Measurements from ENCODE around the gene SLC12A3.

Gene SLC12A3

DNA sequence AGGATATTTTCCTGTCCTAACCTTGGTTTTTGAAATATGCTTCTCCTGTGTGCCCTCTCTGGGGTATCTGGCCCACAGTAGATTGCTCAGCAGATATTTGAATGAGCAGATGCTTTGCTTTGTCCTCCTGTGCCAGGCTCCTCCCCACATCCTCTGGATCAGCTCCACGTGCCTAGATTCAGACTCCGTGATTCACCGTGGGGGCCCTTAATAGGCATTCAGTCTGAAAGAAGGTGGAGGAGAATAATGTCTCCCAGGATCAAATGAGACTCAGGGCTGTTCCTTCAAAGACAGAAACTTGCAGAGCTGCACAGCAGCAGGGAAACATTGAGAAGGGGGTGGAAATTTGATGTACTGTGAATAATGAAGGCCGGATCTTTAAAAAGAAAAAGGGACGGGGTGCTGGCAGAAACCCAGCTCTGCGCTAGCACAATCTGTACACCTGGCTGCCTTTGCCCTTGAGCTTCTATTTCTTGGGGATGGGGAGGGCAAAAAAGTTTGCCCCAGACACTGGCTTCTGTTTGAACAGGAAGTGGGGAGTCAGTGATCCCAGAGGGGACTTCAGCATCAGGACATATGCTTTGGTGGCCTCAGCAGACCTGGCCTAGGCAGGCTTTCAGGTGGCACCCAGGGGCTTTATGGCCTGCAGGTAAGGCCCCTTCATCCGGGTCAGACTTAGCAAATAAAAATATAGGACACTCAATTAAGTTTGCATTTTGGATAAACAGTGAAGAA is 15.9 kb upstream of the SLC12A3 start:
- H3K27ac ChIP-seq (ENCODE audit: low read length), result no peak overlapping the region
- H3K4me1 ChIP-seq (ENCODE audit: control insufficient read depth in 1 of 2, insufficient read depth in 2 of 2, low read length in 2 of 2), result peaks cover 0 to 8% of the 10 kb centered on the region in 2 donors
- H3K36me3 ChIP-seq (ENCODE audit: control insufficient read depth in 1 of 2, insufficient read depth in 2 of 2, low read length in 2 of 2), result peaks cover 4 to 11% of the 10 kb centered on the region in 2 donors
- H3K9me3 ChIP-seq (ENCODE audit: control insufficient read depth in 1 of 2, low read length in 2 of 2), result no peaks in the 10 kb centered on the region
- H3K27me3 ChIP-seq (ENCODE audit: low read depth, low read length), result no peaks in the 10 kb centered on the region
- H3K4me3 ChIP-seq (ENCODE audit: low read depth in 1 of 2, low read length in 2 of 2), result no peak overlapping the region

GRCh38 chr16:56849690-56850680 is 15.0 kb upstream of the SLC12A3 start:
- H3K4me3 ChIP-seq (ENCODE audit: low read depth in 1 of 2, low read length in 2 of 2), result no peak overlapping the region
- H3K9me3 ChIP-seq (ENCODE audit: control insufficient read depth in 1 of 2, low read length in 2 of 2), result no peaks in the 10 kb centered on the region
- H3K27me3 ChIP-seq (ENCODE audit: low read depth, low read length), result no peaks in the 10 kb centered on the region
- peaks cover 0 to 6% of the 10 kb centered on the region in 2 donors for H3K36me3 ChIP-seq (ENCODE audit: control insufficient read depth in 1 of 2, insufficient read depth in 2 of 2, low read length in 2 of 2)
- H3K4me1 ChIP-seq (ENCODE audit: control insufficient read depth in 1 of 2, insufficient read depth in 2 of 2, low read length in 2 of 2), result peaks cover 0 to 8% of the 10 kb centered on the region in 2 donors
- no peak overlapping the region for H3K27ac ChIP-seq (ENCODE audit: low read length)

DNA sequence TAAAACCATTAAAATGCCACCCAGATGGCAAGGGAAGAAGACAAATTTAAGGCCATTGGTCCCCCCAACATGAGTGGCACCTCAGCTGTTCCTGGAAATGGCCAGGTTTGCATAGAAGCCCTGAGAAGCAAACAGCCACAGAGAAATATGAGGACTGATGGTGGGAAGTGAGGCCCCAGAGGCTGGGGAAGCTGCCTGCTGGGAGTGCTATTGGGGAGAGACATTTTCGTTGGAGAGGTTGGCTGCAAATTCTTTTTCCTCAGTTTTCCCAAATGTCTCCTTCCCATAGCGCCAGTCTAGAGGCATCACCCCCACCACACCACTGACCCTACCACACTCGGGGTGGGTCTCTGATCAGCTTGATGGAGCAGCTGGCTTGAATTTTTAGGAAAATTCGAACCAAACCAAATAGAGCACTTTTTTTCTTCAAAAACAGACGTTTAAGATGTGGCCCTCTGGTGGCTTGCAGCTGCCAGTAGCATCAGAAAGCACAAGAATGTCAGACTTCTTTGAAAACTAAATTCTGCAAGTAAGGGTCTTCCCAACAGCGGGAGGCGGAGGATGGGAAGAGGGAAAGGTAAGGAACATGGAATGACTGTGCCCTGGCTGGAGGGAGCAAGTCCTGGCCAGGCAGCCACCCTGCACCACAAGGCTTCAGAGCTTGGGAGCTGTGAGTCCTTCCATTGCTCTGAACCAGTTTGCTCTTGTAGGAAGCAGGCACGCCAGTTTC is 13.2 kb upstream of the SLC12A3 start:
- no peaks in the 10 kb centered on the region for H3K36me3 ChIP-seq (ENCODE audit: control insufficient read depth in 1 of 2, insufficient read depth in 2 of 2, low read length in 2 of 2)
- no peak overlapping the region for H3K4me3 ChIP-seq (ENCODE audit: low read depth in 1 of 2, low read length in 2 of 2)
- peaks cover 0 to 8% of the 10 kb centered on the region in 2 donors for H3K4me1 ChIP-seq (ENCODE audit: control insufficient read depth in 1 of 2, insufficient read depth in 2 of 2, low read length in 2 of 2)
- no peaks in the 10 kb centered on the region for H3K9me3 ChIP-seq (ENCODE audit: control insufficient read depth in 1 of 2, low read length in 2 of 2)
- no peaks in the 10 kb centered on the region for H3K27me3 ChIP-seq (ENCODE audit: low read depth, low read length)
- no peak overlapping the region for H3K27ac ChIP-seq (ENCODE audit: low read length)

DNA sequence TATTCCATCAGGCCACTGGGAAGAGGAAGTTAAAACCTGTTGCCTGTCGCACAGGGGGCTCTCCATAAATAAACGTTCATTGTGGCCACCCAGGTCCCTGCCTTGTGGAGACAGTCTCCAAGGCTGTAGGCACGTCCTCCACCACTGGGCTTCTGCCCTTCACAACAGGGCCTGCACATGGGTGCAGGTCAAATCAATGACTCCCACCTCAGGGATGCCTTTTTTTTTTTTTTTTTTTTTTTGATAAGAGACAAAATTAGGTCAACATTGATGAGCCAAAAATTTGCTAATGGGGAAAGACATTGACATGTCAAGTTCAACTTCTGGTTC is 12.6 kb upstream of the SLC12A3 start:
- Histone ChIP-seq H3K4me1 (ENCODE audit: control insufficient read depth in 1 of 2, insufficient read depth in 2 of 2, low read length in 2 of 2) (peaks cover 0 to 8% of the 10 kb centered on the region in 2 donors), H3K4me3 (ENCODE audit: low read depth in 1 of 2, low read length in 2 of 2) (no peak overlapping the region), H3K9me3 (ENCODE audit: control insufficient read depth in 1 of 2, low read length in 2 of 2) (no peaks in the 10 kb centered on the region), H3K27ac (ENCODE audit: low read length) (no peak overlapping the region), H3K36me3 (ENCODE audit: control insufficient read depth in 1 of 2, insufficient read depth in 2 of 2, low read length in 2 of 2) (no peaks in the 10 kb centered on the region), H3K27me3 (ENCODE audit: low read depth, low read length) (no peaks in the 10 kb centered on the region)

- no peak overlapping the region for H3K4me3 ChIP-seq (ENCODE audit: low read depth in 1 of 2, low read length in 2 of 2)
Observed at GRCh38 chr16:56852968-56853367, 12.0 kb upstream of the SLC12A3 start.

GRCh38 chr16:56855201-56855600 is 9.8 kb upstream of the SLC12A3 start:
- no peaks in the 10 kb centered on the region for H3K27me3 ChIP-seq (ENCODE audit: low read depth, low read length)
- no peak overlapping the region for H3K27ac ChIP-seq (ENCODE audit: low read length)
- no peak overlapping the region for H3K4me3 ChIP-seq (ENCODE audit: low read depth in 1 of 2, low read length in 2 of 2)
- H3K4me1 ChIP-seq (ENCODE audit: control insufficient read depth in 1 of 2, insufficient read depth in 2 of 2, low read length in 2 of 2), result no peaks in the 10 kb centered on the region
- no peaks in the 10 kb centered on the region for H3K9me3 ChIP-seq (ENCODE audit: control insufficient read depth in 1 of 2, low read length in 2 of 2)
- no peaks in the 10 kb centered on the region for H3K36me3 ChIP-seq (ENCODE audit: control insufficient read depth in 1 of 2, insufficient read depth in 2 of 2, low read length in 2 of 2)

More at GRCh38 chr16:56852968-56853367, 12.0 kb upstream of the SLC12A3 start:
- Histone ChIP-seq H3K36me3 (ENCODE audit: control insufficient read depth in 1 of 2, insufficient read depth in 2 of 2, low read length in 2 of 2) (no peaks in the 10 kb centered on the region), H3K4me1 (ENCODE audit: control insufficient read depth in 1 of 2, insufficient read depth in 2 of 2, low read length in 2 of 2) (peaks cover 0 to 8% of the 10 kb centered on the region in 2 donors), H3K9me3 (ENCODE audit: control insufficient read depth in 1 of 2, low read length in 2 of 2) (no peaks in the 10 kb centered on the region), H3K27me3 (ENCODE audit: low read depth, low read length) (no peaks in the 10 kb centered on the region), H3K27ac (ENCODE audit: low read length) (no peak overlapping the region)

DNA sequence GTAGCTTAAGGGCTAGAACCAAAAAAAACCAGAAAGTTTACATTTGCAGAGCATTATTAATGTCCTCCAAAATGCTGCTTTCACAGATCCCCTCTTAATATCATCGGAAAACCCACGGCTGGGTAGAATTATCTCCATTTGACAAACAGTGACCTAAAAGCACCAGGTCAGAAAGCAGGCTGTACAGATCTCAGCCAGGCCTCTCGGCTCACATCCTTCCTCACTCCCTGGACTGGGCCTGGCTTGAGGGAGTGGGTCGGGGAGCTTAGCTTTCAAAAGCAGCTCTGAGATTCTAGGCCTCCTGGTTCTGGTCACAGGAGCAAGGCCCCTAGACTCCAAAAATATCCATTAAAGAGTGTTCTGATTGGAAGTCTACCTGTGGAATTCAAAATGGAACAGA is 9.1 kb upstream of the SLC12A3 start:
- Histone ChIP-seq H3K9me3 (ENCODE audit: control insufficient read depth in 1 of 2, low read length in 2 of 2) (no peaks in the 10 kb centered on the region), H3K4me3 (ENCODE audit: low read depth in 1 of 2, low read length in 2 of 2) (no peak overlapping the region), H3K27ac (ENCODE audit: low read length) (no peak overlapping the region), H3K4me1 (ENCODE audit: control insufficient read depth in 1 of 2, insufficient read depth in 2 of 2, low read length in 2 of 2) (no peaks in the 10 kb centered on the region), H3K27me3 (ENCODE audit: low read depth, low read length) (no peaks in the 10 kb centered on the region), H3K36me3 (ENCODE audit: control insufficient read depth in 1 of 2, insufficient read depth in 2 of 2, low read length in 2 of 2) (no peaks in the 10 kb centered on the region)

DNA sequence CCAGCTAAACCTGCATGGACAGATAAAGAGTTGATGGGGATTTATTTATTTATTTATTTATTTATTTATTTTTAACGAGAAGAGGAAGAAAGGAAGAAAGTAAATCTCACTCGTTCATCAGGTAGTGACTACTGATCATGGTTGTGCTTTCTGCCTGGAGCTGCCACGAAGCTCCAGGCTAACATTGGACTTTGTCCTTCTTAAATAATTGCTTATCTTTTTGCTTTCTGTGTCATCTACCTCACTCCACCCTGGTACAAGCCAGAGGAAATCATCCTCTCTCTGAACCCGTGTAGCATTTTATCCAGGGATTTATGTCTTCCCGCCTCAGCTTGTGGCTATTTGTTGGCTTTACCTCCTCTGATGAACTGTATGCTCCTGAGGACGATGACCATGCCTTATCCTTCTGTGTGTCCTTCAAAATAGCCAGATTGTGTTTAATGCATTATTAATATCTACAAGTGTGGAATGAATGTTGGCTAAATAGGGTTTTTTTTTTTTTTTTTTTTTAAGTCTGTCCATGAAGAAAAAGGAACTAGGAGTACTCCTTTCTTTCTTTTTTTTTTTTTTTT is 8.0 kb upstream of the SLC12A3 start:
- H3K4me3 ChIP-seq (ENCODE audit: low read depth in 1 of 2, low read length in 2 of 2), result no peak overlapping the region
- H3K27ac ChIP-seq (ENCODE audit: low read length), result no peak overlapping the region
- no peaks in the 10 kb centered on the region for H3K4me1 ChIP-seq (ENCODE audit: control insufficient read depth in 1 of 2, insufficient read depth in 2 of 2, low read length in 2 of 2)
- H3K27me3 ChIP-seq (ENCODE audit: low read depth, low read length), result no peaks in the 10 kb centered on the region
- H3K36me3 ChIP-seq (ENCODE audit: control insufficient read depth in 1 of 2, insufficient read depth in 2 of 2, low read length in 2 of 2), result no peaks in the 10 kb centered on the region
- no peaks in the 10 kb centered on the region for H3K9me3 ChIP-seq (ENCODE audit: control insufficient read depth in 1 of 2, low read length in 2 of 2)

- no peak overlapping the region for H3K27ac ChIP-seq (ENCODE audit: low read length)
- H3K9me3 ChIP-seq (ENCODE audit: control insufficient read depth in 1 of 2, low read length in 2 of 2), result no peaks in the 10 kb centered on the region
- no peaks in the 10 kb centered on the region for H3K4me1 ChIP-seq (ENCODE audit: control insufficient read depth in 1 of 2, insufficient read depth in 2 of 2, low read length in 2 of 2)
- no peak overlapping the region for H3K4me3 ChIP-seq (ENCODE audit: low read depth in 1 of 2, low read length in 2 of 2)
- no peaks in the 10 kb centered on the region for H3K36me3 ChIP-seq (ENCODE audit: control insufficient read depth in 1 of 2, insufficient read depth in 2 of 2, low read length in 2 of 2)
- H3K27me3 ChIP-seq (ENCODE audit: low read depth, low read length), result no peaks in the 10 kb centered on the region
Observed at GRCh38 chr16:56858374-56858773, 6.6 kb upstream of the SLC12A3 start.

DNA sequence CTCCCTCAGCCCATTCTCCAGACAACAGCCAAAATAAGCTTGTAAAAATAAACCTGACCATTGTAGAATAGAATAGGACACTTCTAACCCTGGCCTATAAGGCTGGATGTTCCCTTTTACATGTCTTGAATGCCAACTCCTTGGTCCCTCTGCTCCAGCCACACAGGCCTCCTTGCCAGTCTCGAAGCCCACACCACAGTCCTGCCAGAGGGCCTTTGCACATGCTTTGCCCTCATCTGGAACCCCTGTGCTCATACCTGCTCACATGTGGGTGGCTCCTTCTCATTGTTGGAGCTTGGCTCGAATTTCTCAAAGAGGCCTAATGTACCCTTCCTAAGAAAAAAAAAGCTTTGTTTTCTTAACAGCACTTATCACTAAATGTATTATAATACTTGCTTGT is 5.4 kb upstream of the SLC12A3 start:
- no peaks in the 10 kb centered on the region for H3K36me3 ChIP-seq (ENCODE audit: control insufficient read depth in 1 of 2, insufficient read depth in 2 of 2, low read length in 2 of 2)
- H3K27me3 ChIP-seq (ENCODE audit: low read depth, low read length), result no peaks in the 10 kb centered on the region
- H3K27ac ChIP-seq (ENCODE audit: low read length), result no peak overlapping the region
- no peaks in the 10 kb centered on the region for H3K9me3 ChIP-seq (ENCODE audit: control insufficient read depth in 1 of 2, low read length in 2 of 2)
- no peak overlapping the region for H3K4me3 ChIP-seq (ENCODE audit: low read depth in 1 of 2, low read length in 2 of 2)
- no peaks in the 10 kb centered on the region for H3K4me1 ChIP-seq (ENCODE audit: control insufficient read depth in 1 of 2, insufficient read depth in 2 of 2, low read length in 2 of 2)
